HUDEP-2 (cell line): ENCODE measurements around the gene SUCLG2.
"Not testable (repeated sequence)": the region's sequence is repeated elsewhere in the genome, so short reads cannot be mapped to it uniquely, and the experiment has no call there.

Source experiments
- DNase-seq, 76 experiments: peaks; one replicate each; lab custom pipeline; 2025; ENCODE audit not compliant: unreplicated experiment in 76 of 76; lab: John Stamatoyannopoulos, UW

Gene SUCLG2

GRCh38 chr3:67564008-67564407 lies 90.4 kb downstream of the SUCLG2 start:
- DNase-seq: no peak

GRCh38 chr3:67561667-67562394 lies 92.6 kb downstream of the SUCLG2 start:
- DNase-seq: no peak

DNA sequence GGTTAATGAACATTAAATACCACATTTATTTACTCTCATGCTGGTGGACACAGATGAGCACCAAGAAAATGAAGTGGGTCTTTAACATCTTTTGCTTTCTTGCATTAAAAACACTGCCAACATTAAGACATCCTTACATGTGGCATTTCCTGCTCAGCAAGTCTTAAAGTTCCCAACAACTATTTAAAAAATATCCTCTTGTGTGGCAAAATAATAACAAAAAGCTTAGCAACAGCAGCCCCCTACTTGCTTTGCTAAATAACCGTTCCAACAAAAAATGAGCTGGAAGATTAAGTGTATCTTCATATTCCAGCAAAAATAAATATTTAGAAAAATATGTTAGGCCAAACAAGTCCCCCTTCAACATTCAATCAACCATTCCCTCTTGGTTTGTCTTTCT lies 93.1 kb downstream of the SUCLG2 start:
- DNase-seq: no peak

- DNase-seq: no peak
Observed at GRCh38 chr3:67559029-67559605, 95.3 kb downstream of the SUCLG2 start.

DNA sequence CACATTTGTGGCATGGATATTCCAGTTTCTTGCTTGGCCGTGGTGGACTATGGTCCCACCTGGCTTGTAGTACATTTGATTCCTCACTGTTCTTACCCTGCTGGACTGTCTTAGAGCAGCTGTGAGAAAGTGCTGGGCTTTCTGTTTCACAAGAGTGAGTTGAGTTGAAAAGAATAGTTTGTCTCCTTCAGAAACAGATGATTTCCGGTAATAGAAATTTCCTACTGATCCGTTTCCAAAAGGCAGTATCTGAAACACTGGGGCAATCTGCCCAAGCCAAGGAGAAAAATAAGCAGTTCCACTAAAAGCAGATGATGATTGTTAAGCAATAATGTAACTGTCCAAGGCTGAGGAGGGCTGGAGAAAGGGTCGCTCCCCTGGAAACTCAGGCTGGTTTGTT lies 96.0 kb downstream of the SUCLG2 start:
- no peak for DNase-seq

DNA sequence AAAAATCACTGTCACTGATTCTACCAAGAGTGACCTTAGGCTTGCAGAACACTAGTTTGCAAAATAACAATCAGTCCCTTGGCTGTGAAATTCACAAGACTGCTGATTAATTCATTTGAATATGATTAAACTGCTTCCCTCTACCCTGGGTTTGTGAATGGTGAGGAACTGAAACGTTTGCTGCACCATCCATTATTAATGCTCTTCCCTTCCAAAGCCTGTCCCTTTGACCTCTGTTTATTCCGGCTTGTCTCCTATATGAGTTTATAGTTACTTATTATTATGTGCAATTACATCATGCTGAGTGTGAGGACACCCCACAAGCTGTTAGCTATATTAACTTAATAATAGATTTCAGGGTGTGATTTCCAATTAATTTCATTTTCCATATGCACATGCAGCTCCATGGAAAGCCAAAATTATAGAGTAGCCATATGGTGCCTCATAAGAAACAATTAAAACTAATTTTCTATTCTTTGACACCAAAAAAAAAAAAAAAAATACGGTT lies 96.5 kb downstream of the SUCLG2 start:
- no peak for DNase-seq

GRCh38 chr3:67551361-67552016 lies 102.9 kb downstream of the SUCLG2 start:
- DNase-seq: no peak

DNA sequence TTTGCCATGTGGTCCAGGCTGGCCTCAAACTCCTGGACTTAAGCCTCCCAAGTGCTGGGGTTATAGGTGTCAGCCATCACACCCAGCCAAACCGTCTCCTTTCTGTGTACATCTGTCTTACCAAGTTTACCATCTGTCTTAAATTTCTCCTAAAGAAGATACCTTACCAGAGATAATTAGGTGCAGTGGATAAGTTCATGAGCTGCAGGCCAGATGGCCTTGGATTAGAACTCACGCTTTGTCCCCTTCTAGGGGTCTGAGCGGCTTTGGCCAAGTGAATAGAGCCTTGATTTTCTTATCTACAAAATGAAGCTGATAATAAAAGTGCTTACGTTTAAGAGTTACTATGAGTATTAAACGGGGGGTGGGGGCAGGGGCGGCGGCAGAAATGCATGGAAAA lies 103.9 kb downstream of the SUCLG2 start:
- DNase-seq: no peak

GRCh38 chr3:67542502-67543250 lies 111.7 kb downstream of the SUCLG2 start:
- not testable (repeated sequence) for DNase-seq

- no peak for DNase-seq
Observed at GRCh38 chr3:67540198-67540894, 114.1 kb downstream of the SUCLG2 start.

- DNase-seq: not testable (repeated sequence)
Observed at GRCh38 chr3:67537203-67537602, 117.2 kb downstream of the SUCLG2 start.

DNA sequence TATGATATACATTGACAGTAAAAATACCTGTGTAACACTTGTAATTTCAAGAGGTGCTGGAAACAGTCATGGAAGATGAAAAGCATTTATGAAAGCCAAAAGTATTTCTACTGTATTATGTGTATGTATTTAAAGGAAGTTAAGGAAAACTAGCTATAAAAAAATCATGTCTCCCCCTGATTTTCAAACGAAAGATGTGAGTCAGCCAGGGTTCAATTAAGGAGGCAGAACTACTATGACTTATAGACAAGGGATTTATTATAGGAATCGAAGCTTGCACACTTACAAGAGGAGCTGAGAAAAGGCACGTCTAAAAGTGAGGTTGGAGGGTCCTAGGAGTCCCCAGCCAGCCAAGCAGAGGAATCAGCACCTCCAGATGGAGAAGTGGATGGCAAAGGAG lies 119.4 kb downstream of the SUCLG2 start:
- no peak for DNase-seq

DNA sequence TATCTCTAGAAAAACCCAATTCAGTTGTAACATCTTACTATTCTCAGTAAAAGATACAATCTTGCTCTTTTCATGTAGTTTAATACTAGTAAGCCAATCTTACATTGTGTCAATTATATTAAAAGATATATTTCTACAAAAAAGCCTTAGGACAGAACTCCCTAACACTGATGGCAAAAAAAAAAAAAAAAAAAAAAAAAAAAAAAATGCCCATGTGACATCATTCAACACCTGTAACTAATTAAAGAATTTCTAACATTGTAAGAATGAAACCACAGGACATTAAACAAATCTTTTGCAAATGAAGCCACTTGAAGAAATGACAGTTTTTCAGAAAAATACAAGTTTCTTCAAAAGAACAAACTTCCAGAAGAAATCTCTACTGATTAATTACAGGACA lies 119.8 kb downstream of the SUCLG2 start:
- DNase-seq: no peak

- DNase-seq: no peak
Observed at GRCh38 chr3:67531181-67532101, 123.0 kb downstream of the SUCLG2 start.

DNA sequence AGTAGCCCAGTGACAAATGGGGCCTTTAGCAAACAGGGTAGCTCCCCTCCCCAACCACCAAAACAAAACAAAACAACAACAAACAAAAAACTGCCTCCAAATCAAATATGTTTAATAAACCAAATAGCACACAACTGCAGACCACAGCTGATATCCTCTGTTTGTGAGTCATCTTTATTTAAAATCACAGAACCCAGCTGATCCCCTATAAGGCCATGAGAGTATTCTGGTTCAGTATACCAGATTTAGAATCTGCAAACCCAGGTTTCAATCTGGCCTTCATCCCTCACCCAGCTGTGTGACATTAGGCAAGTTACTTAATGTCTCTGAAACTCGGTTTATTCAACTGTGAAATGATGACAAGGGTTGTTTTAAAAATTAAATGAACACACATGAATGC lies 124.5 kb downstream of the SUCLG2 start:
- no peak for DNase-seq

DNA sequence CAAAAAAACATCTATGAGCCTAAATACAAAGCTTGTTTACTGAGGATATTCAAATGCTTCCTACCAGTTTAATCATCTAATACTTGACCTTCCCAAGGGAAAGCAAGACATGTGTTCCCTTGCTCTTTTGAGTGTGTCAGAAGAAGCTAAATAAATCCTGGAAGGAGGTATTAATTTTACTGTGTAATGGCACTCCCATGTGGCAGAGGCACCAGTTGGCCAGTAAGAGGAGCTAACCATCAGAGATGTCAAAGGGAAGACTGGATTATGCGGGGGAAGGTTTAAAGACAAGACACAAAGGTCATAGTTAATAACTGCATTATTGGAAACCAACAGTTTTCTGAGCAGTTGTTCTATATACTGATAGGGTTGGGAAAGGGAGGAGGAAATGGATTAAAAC lies 125.1 kb downstream of the SUCLG2 start:
- DNase-seq: no peak

- no peak for DNase-seq
Observed at GRCh38 chr3:67526246-67526645, 128.2 kb downstream of the SUCLG2 start.

GRCh38 chr3:67524046-67524445 lies 130.4 kb downstream of the SUCLG2 start:
- DNase-seq: no peak

DNA sequence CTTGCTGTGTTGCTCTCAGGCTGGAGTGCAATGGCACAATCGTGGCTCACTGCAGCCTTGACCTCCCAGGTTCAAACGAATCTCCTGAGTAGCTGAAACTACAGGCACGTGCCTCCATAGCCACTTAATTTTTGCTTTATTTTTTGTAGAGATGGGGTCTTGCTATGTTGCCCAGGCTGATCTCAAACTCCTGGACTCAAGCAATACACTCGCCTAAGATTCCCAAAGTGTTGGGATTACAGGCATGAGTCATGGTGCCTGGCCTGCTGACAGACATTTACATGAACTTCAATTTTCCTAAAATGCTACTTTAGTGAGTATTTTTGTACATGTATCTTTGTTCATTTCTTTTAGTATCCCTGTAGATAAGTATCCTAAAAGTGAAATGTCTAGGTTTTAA lies 132.3 kb downstream of the SUCLG2 start:
- no peak for DNase-seq
